PC-3 (cell line): ENCODE measurements around the gene DEFB110. TPM values are rescaled to one million over a fixed set of nuclear protein-coding genes. Genes with fewer than 3 reads are reported as not detected.
A peak's percentile ranks its signal among the peaks of the same experiment; 100 is the strongest.

Source experiments
- ATAC-seq: fragments of 200-7000 bp; cut with Tn5 transposase; 2 replicates; pipeline ENCODE4 v1.9.1; 2020; ENCODE audit warnings: mild to moderate bottlenecking, moderate library complexity
- BruUV-seq: library from RNA; stranded (reverse); fragments of 400-500 nt; replicated peaks from 2 replicates; lab custom pipeline; 2021; lab: Mats Ljungman, UMichigan
- CTCF ChIA-PET: fragments of 300-600 bp; sonication (Branson Sonifier 250); formaldehyde crosslinking; loops from one replicate; lab custom pipeline; 2022; ENCODE audit warnings: antibody characterized with exemption; lab: Charles Lee
- POLR2A ChIA-PET: fragments of 300-600 bp; sonication (Branson Sonifier 250); formaldehyde crosslinking; loops from one replicate; lab custom pipeline; 2022; ENCODE audit warnings: antibody characterized with exemption; ENCODE audit not compliant: unreplicated experiment; lab: Charles Lee
- DNase-seq: peaks from one replicate; pipeline ENCODE4 v3.0.0-alpha.2; 2015
- H2AFZ ChIP-seq: fragments of 300-600 bp; sonication (generic); 2 replicates; pipeline ENCODE4 v1.6.0; 2016; ENCODE audit warnings: antibody characterized with exemption, low read length
- H3F3A ChIP-seq: fragments of 300-600 bp; sonication (generic); one replicate; pipeline ENCODE4 v1.6.0; 2017; ENCODE audit warnings: antibody characterized with exemption, low read length, control low read depth, mild to moderate bottlenecking; ENCODE audit not compliant: unreplicated experiment
- H3K27ac ChIP-seq: fragments of 300-600 bp; sonication (generic); 2 replicates; pipeline ENCODE4 v1.5.1; 2016; ENCODE audit warnings: mild to moderate bottlenecking, low read length
- H3K27me3 ChIP-seq: fragments of 300-600 bp; sonication (generic); 2 replicates; pipeline ENCODE4 v1.6.1; 2016; ENCODE audit warnings: low read length, mixed read lengths
- H3K36me3 ChIP-seq: fragments of 300-600 bp; sonication (generic); 2 replicates; pipeline ENCODE4 v1.6.1; 2016; ENCODE audit warnings: low read depth, mixed run types, low read length, mixed read lengths
- H3K4me1 ChIP-seq: fragments of 300-600 bp; sonication (generic); 2 replicates; pipeline ENCODE4 v1.5.1; 2016; ENCODE audit warnings: low read length; ENCODE audit not compliant: insufficient read depth
- H3K4me2 ChIP-seq: fragments of 300-600 bp; sonication (generic); 2 replicates; pipeline ENCODE4 v1.6.0; 2016; ENCODE audit warnings: low read length
- H3K4me3 ChIP-seq: fragments of 300-600 bp; sonication (generic); 2 replicates; pipeline ENCODE4 v1.5.1; 2016; ENCODE audit warnings: mild to moderate bottlenecking, low read length, mixed read lengths
- H3K79me2 ChIP-seq: fragments of 300-600 bp; sonication (generic); 2 replicates; pipeline ENCODE4 v1.6.1; 2017; ENCODE audit warnings: low read length, mixed read lengths
- H3K9ac ChIP-seq: fragments of 300-600 bp; sonication (generic); 2 replicates; pipeline ENCODE4 v1.6.0; 2016; ENCODE audit warnings: mild to moderate bottlenecking, low read length
- H3K9me2 ChIP-seq: fragments of 300-600 bp; sonication (generic); replicated peaks from 2 replicates; pipeline ENCODE4 v1.6.1; 2016; ENCODE audit warnings: mixed run types, low read length, mixed read lengths
- H3K9me3 ChIP-seq: fragments of 300-600 bp; sonication (generic); 2 replicates; pipeline ENCODE4 v1.6.1; 2016; ENCODE audit warnings: low read length, mixed read lengths
- H4K20me1 ChIP-seq: fragments of 300-600 bp; sonication (generic); 2 replicates; pipeline ENCODE4 v1.6.1; 2016; ENCODE audit warnings: low read length, mixed read lengths
- CTCF ChIP-seq: fragments of 300-600 bp; sonication (generic); conservative IDR thresholded peaks from 2 replicates; pipeline ENCODE4 v1.5.1; 2017; ENCODE audit warnings: antibody characterized with exemption, low read depth, mild to moderate bottlenecking, low read length
- EZH2 ChIP-seq: fragments of 300-600 bp; sonication (generic); IDR thresholded peaks from one replicate; pipeline ENCODE4 v1.6.1; 2017; ENCODE audit warnings: antibody characterized with exemption, mild to moderate bottlenecking, low read length; ENCODE audit not compliant: unreplicated experiment
- EZH2phosphoT487 ChIP-seq: fragments of 300-600 bp; sonication (generic); IDR thresholded peaks from 2 replicates; pipeline ENCODE4 v1.6.1; 2018; ENCODE audit warnings: mild to moderate bottlenecking, antibody characterized with exemption, low read length, borderline replicate concordance
- intact Hi-C: fragments of 100-400 bp; cut with micrococcal nuclease; formaldehyde crosslinking; loops from 2 replicates; pipeline ENCODE4 v1.9.0; 2023
- total RNA-seq: library from RNA; depleted of rRNA; stranded (reverse); fragments of >200 nt; gene quantifications from 2 replicates; pipeline ENCODE4 v1.2.3, GENCODE V29; 2014

DEFB110 gene
- total RNA-seq, 1 experiment from 2014 or later = not detected

GRCh38 chr6:50030777-50031562 lies 9.2 kb upstream of the DEFB110 start:
- Histone ChIP-seq H3K27ac (no peak overlapping the region), H3K36me3 (no peaks in the 10 kb centered on the region), H3K4me1 (no peaks in the 10 kb centered on the region), H3K9me2 (no peaks in the 10 kb centered on the region), H4K20me1 (no peaks in the 10 kb centered on the region), H3K9ac (no peak overlapping the region), H3K79me2 (no peaks in the 10 kb centered on the region), H3F3A (no peaks in the 10 kb centered on the region), H3K27me3 (peaks cover 33% of the 10 kb centered on the region), H2AFZ (peak overlapping the region; percentile 33), H3K4me2 (peak overlapping the region; percentile 58; the same call in 1 of the 2 replicates), H3K9me3 (no peaks in the 10 kb centered on the region), H3K4me3 (no peak overlapping the region)
- CTCF ChIA-PET = interaction anchor here (0.6 to 0.7 kb wide), 2 partner anchors 32 to 152 kb away, joined by 3 to 4 read pairs; no protein-coding TSS in a partner anchor
- TF ChIP-seq EZH2 (no peak), EZH2phosphoT487 (no peak), CTCF (peak; percentile 74)
- ATAC-seq (peak; percentile 88), DNase-seq (peak; percentile 64)
- BruUV-seq = no TSS peak
- POLR2A ChIA-PET = interaction anchor here (0.6 kb wide), 1 partner anchor 10 kb away, joined by 4 read pairs; no protein-coding TSS in a partner anchor
- intact Hi-C loops = loop anchor here (1.0 to 5.0 kb wide), 2 partner anchors 176 to 409 kb away; no protein-coding TSS in a partner anchor

- no peaks in the 10 kb centered on the region for H3K4me1 ChIP-seq
- H2AFZ ChIP-seq = peak overlapping the region; percentile 25
- no peak overlapping the region for H3K27ac ChIP-seq
- no peak overlapping the region for H3K9ac ChIP-seq
- peaks cover 30% of the 10 kb centered on the region for H3K27me3 ChIP-seq
- H3K4me3 ChIP-seq = no peak overlapping the region
- no peaks in the 10 kb centered on the region for H4K20me1 ChIP-seq
- no peaks in the 10 kb centered on the region for H3K9me3 ChIP-seq
- H3K9me2 ChIP-seq = no peaks in the 10 kb centered on the region
- H3K79me2 ChIP-seq = no peaks in the 10 kb centered on the region
- H3K36me3 ChIP-seq = no peaks in the 10 kb centered on the region
- no peaks in the 10 kb centered on the region for H3F3A ChIP-seq
- CTCF ChIA-PET = no interaction called here
- TF ChIP-seq EZH2 (no peak), CTCF (no peak), EZH2phosphoT487 (no peak)
- intact Hi-C loops = loop anchor here (5.0 kb wide), 1 partner anchor 408 kb away; no protein-coding TSS in a partner anchor
- POLR2A ChIA-PET = no interaction called here
- ATAC-seq = no peak
- BruUV-seq = no TSS peak
- 0 out of 2 replicates have a peak overlapping the region, but pooled peaks have one; percentile 58 for H3K4me2 ChIP-seq
- no peak for DNase-seq
Observed at GRCh38 chr6:50030350-50030749, 8.6 kb upstream of the DEFB110 start.

GRCh38 chr6:50025258-50025657 lies 3.5 kb upstream of the DEFB110 start:
- intact Hi-C loops = no loop called here
- no peak overlapping the region for H3K4me2 ChIP-seq
- no peak overlapping the region for H3K9ac ChIP-seq
- H3K4me3 ChIP-seq = no peak overlapping the region
- 0 out of 2 replicates have a peak, but pooled peaks cover 6% of the 10 kb centered on the region for H3K27me3 ChIP-seq
- no peak for TF ChIP-seq CTCF
- TF ChIP-seq EZH2 = no peak
- TF ChIP-seq EZH2phosphoT487 = no peak
- H3K9me3 ChIP-seq = no peaks in the 10 kb centered on the region
- no peak overlapping the region for H2AFZ ChIP-seq
- no peaks in the 10 kb centered on the region for H3K4me1 ChIP-seq
- CTCF ChIA-PET = no interaction called here
- H4K20me1 ChIP-seq = no peaks in the 10 kb centered on the region
- ATAC-seq (no peak), DNase-seq (no peak)
- no TSS peak for BruUV-seq
- no peaks in the 10 kb centered on the region for H3K9me2 ChIP-seq
- H3K36me3 ChIP-seq = no peaks in the 10 kb centered on the region
- H3F3A ChIP-seq = no peaks in the 10 kb centered on the region
- POLR2A ChIA-PET = no interaction called here
- H3K79me2 ChIP-seq = no peaks in the 10 kb centered on the region
- no peak overlapping the region for H3K27ac ChIP-seq
